HG03108 (cell line): ENCODE data around the gene MSRB3.
"Not testable (repeated sequence)": the region's sequence is repeated elsewhere in the genome, so short reads cannot be mapped to it uniquely, and the experiment has no call there.

Experiments
- ATAC-seq: cut with Tn5 transposase; IDR thresholded peaks from one replicate; pipeline ENCODE4 v1.9.1; 2021; ENCODE audit warnings: moderate library complexity; ENCODE audit not compliant: unreplicated experiment

MSRB3 gene

GRCh38 chr12:65287426-65287825 is 8.9 kb downstream of the MSRB3 start:
- no peak for ATAC-seq

DNA sequence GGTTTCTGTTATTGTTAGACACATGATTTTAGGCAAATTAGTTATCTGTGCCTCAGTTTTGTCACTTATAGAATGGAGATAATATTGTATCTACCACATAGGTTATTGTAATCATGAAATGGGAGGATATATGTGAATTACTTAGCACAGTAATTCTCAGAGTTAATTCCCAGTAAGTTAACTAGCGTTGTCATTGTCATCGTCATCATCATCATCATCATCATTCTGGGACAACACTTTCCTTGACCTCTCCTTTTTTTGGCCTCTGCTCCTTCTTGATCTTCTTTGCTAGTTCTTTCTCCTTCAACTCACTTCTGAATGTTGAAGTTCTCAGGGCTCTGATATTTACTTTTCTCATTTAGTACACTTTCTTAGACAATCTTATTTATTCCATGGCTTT is 13.8 kb downstream of the MSRB3 start:
- no peak for ATAC-seq

- ATAC-seq: no peak
Measured at GRCh38 chr12:65293735-65294134, 15.3 kb downstream of the MSRB3 start.

DNA sequence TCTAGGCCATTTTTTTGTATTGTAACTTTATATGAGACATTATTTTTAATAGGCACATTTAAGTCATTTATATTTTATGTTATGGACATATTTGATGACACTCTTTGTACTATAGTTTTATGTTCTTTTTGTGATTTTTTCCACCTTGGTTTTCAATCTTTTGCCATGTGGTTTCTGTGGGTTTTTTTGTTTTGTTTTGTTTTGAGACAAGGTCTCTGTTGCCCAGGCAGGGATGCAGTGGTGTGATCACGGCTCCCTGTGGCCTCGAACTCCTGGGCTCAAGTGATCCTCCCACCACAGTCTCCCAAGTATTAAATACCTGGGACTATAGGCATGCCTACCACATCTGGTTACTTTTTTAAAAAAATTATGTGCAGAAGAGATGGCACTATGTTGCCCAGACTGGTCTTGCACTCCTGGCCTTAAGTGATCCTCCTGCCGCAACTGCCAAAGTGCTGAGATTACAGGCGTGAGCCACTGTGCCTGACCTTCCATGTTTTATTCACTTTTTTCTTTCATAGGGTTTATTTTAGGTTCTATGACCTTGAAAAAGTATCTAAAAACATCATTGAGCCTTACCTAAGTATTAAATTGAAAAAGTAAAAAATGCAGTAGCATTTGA is 16.3 kb downstream of the MSRB3 start:
- ATAC-seq: no peak

DNA sequence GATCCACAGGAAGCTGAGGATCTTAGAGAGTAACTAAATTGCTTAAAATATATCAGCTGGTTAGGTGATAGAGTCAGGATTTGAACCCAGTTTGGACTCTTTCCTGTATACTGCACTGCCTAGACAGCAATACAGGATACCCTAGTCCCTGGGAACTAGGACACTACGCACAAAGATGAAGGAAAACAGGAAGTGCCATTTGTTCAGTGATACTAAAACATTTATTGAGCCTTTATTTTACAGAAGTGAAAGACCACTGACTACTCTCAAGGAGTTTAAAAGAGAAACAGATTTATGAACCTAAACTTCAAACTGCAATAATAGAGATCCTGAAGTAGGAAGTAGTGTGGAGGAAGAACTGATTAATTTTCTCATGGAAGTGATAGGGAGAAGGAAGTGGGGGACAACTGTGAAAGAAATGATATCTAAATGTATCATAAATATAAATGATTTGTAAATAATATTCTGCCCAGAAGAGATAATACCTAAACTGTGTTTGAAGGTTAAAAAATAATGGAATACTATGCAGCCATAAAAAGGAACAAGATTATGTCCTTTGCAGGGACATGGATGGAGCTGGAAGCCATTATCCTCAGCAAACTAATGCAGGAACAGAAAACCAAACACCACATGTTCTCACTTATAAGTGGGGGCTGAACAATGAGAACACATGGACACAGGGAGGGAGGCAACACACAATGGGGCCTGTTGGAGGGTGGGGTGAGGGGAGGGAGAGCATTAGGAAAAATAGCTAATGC is 18.2 kb downstream of the MSRB3 start:
- ATAC-seq: no peak

GRCh38 chr12:65300097-65300496 is 21.6 kb downstream of the MSRB3 start:
- ATAC-seq: no peak

DNA sequence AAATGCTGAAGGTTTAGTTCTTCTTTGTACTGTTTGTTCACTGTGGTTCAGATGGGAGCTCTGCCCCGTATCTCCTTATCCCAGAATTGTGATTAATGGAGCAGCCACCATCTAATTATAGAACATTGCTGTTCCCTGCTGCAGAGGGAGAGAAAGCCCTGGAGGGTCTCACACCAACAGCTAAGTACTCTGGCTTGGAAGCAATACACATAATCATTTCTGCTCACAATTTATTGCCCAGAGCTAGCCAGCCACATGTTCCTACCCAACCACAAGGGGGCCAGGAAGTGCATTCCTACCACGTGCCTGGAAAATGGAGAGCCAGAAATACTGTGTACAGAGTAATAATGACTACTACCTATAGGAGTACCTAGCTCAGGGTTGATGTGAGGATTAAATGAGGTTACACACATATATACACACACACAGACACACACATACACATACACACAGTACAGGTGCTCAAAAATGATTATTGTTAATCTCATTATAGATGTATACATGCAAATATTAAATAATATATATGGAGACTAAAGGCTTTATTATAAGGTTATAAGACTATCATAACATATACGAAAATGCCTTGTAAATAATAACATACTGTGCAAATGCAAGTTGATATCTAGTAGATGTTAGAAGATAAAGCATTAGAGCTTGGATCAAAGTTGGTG is 22.3 kb downstream of the MSRB3 start:
- no peak for ATAC-seq

GRCh38 chr12:65302891-65303290 is 24.4 kb downstream of the MSRB3 start:
- ATAC-seq: no peak

GRCh38 chr12:65305346-65305950 is 27.0 kb downstream of the MSRB3 start:
- no peak for ATAC-seq

DNA sequence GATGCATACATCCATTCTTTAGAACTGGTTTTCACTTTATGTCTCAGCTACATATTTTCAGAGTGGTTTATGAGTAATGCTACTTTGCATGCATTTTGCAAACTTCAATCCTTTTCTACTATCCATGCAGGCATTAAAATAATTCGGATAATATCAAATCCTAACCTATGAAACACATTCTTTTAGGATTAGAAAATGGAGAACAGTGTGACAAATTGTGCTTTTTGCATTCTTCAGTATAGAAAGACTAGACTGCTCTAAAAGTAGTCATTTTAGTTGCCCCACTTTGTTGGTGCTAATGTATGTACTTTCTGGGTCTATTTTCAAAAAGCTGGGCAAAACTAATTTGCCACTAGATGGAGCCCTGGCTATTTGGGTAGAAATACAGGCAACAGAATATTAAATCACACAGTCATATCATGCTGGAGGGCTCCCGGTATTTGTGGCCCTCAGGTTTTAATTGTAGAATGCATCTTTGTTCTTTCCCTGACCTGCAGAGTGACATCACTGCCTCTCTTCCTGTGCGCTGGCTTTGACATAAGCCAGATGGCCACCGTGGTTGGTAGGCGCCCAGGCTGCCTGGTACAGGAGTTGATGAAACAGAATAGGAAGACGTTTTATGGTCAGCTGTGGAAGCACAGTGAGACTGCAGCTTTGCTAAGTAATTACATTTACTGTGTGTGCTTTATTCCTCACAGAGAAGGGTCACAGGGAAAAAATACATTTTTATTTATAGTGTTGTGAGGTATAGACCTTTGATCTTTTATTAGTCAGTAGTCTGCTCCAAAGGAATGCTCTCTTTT is 28.1 kb downstream of the MSRB3 start:
- no peak for ATAC-seq

DNA sequence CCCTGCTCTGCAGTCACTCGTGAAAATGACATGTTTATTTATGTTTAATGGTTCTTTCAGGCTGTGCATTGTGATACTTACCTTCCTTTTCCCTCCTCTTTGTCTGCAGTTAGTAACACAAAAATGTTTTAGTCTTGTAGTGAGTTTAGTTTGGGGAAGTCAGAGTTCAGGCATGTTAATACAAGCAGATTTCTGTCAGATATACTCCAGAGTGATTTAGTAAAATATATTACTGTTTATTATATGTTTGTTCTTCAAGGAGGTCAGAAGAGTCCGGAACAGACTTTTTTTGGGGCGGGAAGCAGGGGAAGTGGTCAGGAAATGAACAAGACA is 28.7 kb downstream of the MSRB3 start:
- ATAC-seq: no peak

GRCh38 chr12:65308006-65308405 is 29.5 kb downstream of the MSRB3 start:
- no peak for ATAC-seq

DNA sequence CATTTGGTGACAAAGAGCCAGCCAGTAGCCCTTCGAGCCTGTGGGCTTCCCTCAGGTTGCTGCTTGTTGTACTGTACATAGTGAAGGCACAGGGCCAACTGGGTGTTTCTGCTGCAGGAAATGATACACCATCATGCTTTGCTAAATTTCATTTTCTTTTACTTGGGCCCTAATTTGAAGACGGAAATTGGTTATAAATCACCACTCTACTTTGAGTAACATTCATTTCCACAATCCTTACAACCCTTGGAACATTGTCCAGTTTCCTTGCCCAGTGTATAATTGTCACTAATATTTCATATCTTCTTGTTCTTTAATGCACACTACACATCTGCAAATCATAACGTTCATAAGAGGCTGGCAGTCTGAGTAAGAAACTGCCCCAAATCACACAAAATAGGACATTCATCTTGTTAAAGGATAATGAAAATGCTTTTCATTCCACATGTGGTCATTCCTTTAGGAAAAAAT is 30.2 kb downstream of the MSRB3 start:
- no peak for ATAC-seq

GRCh38 chr12:65311260-65311659 is 32.8 kb downstream of the MSRB3 start:
- no peak for ATAC-seq

DNA sequence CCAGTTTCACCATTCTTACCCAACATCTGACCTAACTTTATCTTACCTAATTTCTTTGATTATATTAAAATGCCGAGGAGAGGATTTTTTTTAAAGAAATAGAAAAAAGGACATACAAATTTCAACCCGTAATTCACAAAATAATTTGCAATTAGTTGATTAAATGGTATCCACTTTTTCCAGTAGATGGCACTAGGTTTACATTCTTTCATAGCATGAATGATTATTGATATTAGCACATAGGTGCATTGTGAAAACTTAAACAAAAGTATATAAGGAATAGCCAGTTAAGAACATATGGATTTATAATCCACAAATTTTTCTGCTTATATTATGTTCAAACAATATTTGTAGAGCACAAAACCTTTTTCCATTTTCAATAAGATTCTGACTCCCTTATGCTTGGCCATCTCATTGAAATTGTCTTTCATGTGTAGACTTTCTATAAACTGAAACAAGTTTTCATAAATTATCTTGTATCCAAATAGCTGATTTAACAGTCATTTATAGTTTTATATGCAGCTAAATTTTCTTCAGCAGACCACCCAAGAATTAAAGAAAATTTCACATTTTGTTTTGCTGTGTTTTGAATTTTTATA is 35.3 kb downstream of the MSRB3 start:
- ATAC-seq: no peak

- ATAC-seq: not testable (repeated sequence)
Measured at GRCh38 chr12:65315238-65315637, 36.8 kb downstream of the MSRB3 start.

GRCh38 chr12:65318186-65318685 is 39.8 kb downstream of the MSRB3 start:
- ATAC-seq: no peak

- no peak for ATAC-seq
Measured at GRCh38 chr12:65319688-65320200, 41.3 kb downstream of the MSRB3 start.

DNA sequence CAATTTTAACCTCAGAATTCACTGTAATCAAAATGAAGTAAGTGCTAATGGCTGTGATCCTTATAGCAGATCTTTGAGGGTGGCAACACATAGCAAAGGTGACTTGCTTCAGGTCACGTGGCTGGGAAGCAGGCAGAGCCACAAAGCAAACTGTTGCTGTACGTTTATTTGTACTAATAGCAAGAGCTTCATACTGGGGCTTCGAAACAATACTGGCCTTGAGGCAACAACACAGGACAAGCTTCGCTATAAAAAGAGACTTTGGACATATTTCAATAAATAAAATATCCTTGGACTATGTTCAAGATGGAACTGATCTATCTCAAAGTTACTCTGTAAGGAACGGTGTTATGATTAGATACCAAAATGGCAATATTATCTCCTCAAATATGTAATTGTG is 44.6 kb downstream of the MSRB3 start:
- no peak for ATAC-seq

DNA sequence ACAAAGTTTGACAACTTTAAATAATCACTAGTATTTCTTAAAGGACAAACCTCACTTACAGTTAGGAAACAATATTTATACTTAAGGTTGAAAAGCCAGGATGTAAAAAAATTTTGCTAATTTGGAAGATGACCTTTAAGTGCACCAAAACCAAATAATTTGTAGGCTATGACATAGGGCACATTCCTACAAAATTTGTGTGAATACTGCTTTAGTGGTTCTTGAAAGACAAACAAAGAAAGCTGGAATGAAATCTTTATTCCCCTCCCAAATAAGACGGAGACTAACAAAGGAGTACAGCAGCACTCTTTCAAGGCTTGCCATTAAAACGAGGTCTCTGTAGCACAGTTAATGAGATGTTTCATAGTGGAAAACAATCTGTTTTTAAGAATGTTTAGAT is 45.6 kb downstream of the MSRB3 start:
- ATAC-seq: no peak
